GM21737 (cell line): ENCODE results near the gene CCM2.
"Not testable (repeated sequence)": the region's sequence is repeated elsewhere in the genome, so short reads cannot be mapped to it uniquely, and the experiment has no call there.

ENCODE experiments used
- ATAC-seq: cut with Tn5 transposase; IDR thresholded peaks from one replicate; pipeline ENCODE4 v1.9.1; 2021; ENCODE audit warnings: mild to moderate bottlenecking, moderate library complexity; ENCODE audit not compliant: unreplicated experiment

CCM2 gene

DNA sequence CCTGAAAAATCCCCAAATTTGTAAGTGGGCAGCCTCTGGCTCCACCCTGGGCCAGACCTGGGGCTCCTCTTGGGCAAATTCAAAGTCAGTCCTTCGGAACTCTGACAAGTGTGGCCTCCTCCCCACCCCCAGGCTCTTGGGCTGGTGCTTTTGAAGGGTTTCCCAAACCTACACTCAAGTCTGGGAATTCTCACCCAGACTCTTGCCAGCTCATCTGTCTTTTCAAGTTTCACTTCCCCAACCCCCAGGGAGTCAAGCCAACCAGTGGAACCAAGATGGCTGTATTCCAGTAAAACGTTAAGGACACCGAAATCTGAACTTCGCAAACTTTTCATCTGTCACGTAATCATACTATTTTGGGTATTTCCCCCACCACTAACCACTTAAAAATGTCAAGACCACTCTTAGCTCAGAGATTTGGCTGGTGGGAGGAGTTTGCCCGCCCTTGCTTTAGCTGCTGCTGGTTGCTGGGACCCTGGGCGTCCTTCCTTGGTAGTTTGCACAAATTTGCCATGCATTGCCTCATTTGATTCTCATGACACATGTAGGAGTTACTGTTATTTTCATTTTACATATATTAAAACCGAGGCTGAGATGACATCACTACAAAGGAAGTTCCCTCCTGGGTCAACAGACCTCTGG, 19.5 kb upstream of the CCM2 start:
- ATAC-seq: peak; percentile 47

DNA sequence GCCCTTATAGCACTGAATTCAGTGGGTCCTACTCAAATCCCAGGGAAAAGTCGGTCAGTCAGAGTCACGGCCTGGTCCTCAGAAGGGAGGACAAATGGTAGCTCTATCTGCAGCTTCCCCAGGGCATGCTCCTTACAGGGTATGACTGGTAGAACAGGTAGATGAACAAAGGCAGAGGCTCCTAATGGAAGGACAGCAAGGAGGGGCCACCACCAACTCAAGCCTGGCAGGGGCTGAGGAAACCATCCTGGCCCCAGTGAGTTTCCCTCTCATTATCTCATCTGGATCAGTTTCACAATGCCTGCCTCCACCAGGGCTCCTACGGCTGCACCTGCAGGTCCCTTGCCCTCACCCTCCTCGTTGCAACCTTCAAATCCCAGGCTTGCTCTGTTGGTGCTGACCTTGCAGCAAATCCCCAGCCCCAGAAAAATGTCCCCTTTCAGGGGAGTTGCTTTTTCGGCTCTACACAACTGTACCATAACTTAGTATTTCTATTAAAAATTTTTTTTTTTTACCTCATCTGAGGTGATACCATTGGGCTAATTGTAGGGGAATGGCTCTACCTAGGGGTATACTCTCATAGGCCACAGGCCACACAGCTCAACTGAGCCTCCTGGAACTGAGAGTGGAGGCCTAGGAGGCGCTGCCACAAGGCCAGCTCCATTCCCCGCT, 18.8 kb upstream of the CCM2 start:
- ATAC-seq: no peak

DNA sequence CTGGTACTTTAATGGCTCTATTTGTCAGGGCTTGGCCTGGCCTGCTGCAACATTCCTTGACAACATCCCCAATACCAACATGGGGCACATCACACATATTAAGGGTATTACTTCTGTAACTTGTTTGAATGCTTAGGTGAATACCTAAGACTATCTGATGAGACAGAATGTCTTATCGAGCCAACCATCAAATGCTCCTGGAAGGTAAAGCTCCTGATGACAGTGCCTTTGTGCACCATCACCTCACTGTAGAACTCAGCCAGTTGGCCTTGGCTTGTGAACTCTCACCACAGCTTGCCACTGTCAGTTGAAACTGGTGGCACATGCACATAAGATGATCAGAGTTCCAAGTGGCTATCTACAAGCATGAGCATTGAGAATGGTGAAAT, 17.5 kb upstream of the CCM2 start:
- no peak for ATAC-seq

DNA sequence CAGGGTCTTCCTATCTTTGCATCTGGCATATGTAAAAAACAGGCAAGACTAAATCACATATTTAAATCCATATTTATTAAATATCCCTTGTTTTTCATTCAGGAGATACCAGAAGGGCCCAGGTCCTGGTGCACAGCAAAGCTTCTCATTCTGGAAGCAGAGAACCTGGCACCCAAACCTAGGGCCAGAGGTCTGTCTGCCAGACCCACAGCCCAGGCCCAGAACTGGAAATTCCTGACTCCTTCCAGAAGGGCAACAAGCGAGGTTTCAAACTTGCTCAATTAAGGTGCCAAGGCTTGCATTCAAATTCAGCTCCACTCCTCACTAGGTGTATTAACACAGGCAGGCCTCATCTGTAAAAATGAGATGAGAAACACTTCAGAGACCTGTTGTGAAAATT, 17.0 kb upstream of the CCM2 start:
- no peak for ATAC-seq

DNA sequence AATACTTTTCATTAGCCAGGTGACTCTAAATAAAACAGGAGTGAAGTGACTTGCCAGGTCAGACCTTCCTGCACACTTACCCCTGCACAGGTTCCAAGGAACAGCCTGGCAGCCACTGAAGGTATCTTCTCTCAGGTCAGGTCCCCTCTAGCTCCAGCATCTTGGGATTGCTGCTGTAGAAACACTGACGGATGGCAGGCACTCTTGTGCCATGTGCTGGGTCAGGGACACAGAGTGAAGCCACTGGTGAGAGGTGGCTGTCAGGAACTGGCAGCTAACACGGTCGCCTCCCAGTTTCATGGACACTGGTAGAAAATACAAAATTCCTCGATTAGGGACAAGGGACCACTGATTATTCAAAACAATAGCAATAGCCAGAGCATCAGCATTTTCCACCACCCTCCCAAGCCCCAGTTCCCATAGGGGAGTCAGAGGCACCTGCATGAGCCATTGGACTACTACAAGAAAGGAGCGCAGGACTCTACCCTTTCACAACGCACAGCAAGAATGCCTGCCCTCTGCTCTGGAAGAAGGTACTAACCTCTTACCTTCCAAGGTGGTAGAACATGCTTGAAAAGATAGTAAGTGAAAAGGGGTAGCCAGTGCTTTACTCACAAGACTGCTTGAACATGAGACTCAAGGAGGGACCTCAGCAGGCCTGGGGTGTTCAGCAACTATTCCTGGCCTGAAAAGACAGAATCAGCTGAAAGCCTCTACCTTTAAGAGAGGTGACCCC, 16.1 kb upstream of the CCM2 start:
- no peak for ATAC-seq

DNA sequence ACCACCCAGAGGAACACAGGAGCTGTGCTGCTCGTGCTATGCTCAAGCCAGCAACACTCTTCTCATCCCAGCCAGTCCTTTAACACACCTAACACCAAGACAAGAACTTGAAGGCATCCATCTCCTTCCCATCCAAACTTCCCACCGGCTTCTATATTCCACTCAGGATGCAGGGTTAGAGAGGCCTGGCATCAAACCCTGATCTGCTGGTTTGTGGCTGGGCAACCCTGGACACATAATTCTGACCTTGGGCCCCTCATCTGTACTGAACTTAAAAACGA, 15.6 kb upstream of the CCM2 start:
- no peak for ATAC-seq

DNA sequence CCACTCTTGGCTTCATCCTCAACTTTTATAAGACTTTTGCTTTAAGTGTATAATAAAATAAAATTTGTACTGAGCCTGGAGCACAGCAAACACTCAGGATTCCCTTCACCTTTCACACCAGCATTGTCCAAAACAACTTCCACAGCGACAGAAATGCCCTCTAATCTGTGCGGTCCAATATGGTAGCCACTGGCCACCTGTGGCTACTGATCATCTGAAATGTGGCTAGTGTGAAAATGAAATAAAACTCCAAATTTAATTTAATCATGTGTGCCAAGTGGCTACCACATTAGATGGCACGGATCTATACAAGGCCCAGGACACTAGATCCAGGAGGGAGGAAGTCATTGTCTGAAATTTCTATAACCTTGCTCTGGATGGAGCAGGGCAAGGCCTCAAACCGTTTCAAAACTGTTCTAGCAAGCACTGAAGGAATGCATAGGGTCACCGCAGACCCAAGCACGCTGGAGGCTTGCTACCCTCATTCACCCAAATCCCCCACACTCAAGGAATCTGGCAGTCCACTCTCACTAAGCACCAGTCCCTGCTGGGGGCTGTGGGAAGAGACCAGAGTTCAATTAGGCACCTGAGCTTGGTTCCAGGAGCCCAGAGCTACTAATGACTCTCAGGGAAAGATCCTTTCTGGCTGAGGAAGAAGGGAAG, 14.8 kb upstream of the CCM2 start:
- ATAC-seq: no peak

DNA sequence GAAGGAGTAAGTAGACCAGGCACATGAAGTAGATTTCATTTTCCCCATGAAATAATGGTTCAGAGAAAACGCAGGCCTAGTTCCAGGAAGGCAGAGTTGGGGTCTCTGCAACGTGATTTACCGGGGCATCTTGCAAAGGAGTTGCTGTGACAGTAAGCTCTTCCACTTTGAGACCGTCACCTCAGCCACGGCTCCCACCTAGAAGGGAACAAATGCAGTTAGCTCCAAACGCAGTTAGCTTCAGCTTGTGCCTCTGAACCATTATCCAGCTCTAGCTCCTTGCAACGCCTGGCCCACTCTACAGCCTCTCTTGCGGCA, 14.1 kb upstream of the CCM2 start:
- ATAC-seq: no peak

DNA sequence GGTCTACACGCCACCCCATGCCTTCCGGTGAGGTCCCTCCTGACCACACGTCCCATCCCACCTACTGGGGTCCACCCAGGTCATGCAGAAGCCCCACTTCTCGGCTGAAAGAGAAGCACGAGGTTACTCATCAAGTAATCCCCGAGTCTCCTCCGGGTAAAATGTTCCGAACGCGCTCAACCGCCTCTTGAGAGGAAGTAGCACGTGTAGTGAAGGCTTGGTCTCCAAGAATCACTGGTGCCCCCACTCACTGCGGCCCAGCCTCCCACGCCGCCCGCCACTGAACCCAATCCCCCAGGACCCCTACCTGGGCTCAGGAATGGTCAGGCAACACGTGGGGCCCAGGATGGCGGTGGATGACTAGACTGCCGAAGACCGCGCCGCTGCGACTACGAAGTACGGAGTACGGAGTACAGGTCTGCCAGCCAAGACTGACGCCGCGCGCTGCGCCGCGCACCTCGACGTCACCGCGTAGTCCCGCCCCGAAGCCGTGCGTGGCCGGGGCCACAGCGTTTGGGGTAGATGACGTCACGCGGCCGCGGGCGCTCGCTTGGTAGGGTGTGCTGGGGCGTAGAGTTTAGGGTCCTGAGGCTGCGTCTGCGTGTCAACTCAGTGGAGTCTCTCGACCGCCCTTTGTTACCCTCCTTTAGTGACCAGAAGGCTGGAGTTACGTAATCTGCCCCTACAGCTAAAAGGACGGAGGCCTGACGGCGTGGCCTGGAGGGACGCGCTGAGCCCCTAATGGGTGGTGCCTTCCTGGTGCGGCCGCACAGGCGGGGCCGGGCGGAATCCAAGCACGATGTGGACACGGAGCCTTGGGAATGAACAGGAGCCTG, 13.6 kb upstream of the CCM2 start:
- peak; percentile 91 for ATAC-seq

DNA sequence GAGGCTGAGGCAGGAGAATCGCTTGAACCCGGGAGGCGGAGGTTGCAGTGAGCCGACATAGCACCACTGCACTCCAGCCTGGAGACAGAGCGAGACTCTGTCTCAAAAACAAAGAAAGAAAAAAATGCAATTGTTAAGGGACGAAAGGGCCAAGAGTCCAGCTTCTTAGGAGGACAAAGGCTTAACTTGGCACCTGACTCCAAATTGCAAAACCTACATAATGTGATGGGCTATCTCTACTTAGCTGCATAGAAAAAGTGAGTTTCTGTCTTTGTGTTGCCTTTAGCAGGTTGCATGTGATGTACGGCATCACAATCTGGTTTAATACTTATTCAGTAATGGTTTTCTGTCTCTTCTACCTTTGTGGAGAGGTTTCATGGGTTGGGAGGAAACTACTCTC, 12.5 kb upstream of the CCM2 start:
- ATAC-seq: no peak

DNA sequence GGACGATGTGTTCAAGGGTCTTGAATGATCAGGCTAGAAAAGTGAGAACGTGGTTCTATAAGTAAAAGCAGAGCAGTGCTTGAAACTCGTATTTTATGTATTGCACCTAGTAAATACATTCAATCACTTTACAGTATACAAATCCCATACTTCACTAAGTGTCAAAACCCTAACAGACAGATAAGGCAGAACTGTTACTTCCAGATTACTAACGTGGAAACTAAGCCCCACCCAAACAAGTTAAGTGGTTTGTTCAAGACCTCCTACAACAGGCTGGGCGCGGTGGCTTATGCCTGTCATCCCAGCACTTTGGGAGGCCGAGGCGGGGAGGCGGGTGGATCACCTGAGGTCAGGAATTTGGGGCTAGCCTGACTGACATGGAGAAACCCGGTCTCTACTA, 12.0 kb upstream of the CCM2 start:
- ATAC-seq: no peak

DNA sequence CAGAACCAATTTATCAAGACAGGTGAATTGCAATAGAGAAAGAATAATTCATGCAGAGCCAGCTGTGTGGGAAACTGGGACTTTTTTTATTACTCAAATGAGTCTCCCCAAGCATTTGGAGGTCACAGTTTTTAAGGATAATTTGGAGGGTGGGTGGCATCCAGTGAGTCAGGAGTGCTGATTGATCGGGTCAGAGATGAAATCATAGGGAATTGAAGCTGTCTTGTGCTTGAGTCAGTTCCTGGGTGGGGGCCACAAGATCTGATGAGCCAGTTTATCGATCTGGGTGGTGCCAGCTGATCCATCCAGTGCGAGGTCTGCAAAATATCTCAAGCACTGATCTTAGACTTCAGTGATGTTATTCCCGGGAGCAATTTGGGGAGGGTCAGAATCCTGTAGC, 11.3 kb upstream of the CCM2 start:
- no peak for ATAC-seq

DNA sequence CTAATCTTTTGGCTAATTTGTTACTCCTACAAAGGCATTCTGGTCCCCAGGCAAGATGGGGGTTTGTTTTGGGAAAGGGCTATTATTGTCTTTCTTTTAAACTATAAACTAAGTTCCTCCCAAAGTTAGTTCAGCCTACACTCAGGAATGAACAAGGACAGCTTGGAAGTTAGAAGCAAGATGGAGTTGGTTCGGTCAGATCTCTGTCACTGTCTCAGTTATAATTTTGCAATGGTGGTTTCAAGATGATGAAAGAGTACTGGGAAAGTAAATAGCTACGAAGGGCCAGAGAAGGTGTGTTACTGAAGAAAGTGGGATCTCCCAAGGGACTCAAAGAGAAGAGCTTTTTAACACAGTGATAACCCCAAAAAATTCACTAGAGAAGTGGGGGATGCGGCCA, 10.9 kb upstream of the CCM2 start:
- ATAC-seq: no peak

DNA sequence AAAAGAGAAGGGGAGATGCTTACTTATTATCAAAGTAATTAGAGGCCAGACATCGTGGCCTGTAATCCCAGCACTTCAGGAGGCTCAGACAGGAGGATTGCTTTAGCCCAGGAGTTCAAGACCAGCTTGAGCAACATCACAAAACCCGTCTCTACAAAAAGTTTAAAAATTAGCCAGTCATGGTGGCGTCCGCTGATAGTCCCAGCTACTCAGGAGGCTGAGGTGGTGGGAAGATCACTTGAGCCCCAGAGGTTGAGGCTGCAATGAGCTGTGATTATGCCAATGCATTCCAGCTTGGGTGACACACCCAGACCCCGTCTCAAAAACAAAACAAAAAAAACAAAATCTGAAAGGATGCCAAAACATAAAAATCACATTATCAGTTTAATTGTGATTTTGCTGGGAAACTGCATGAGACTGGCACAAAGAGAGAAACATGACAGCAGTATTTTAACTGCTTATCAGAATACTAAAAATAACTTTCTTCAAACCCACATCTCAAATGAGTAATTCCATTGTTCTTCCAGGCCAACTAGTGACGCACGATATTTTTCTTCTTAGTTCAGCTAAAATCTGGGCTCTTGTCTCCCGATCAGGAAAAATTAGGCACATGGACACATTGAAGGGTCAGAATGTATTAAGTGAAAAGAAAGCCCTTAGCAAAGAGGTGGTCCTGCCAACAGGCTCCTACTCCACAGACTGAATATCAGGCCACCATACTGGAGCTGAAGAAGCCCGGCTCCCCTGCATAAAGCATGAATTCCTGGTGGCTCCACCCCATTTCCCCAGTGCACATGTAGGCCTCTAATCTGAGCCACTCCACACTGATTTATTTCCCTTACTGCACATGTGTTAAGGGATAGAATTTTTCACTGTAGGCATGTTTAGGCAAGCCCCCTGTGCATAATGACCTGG, 9.6 kb upstream of the CCM2 start:
- no peak for ATAC-seq

DNA sequence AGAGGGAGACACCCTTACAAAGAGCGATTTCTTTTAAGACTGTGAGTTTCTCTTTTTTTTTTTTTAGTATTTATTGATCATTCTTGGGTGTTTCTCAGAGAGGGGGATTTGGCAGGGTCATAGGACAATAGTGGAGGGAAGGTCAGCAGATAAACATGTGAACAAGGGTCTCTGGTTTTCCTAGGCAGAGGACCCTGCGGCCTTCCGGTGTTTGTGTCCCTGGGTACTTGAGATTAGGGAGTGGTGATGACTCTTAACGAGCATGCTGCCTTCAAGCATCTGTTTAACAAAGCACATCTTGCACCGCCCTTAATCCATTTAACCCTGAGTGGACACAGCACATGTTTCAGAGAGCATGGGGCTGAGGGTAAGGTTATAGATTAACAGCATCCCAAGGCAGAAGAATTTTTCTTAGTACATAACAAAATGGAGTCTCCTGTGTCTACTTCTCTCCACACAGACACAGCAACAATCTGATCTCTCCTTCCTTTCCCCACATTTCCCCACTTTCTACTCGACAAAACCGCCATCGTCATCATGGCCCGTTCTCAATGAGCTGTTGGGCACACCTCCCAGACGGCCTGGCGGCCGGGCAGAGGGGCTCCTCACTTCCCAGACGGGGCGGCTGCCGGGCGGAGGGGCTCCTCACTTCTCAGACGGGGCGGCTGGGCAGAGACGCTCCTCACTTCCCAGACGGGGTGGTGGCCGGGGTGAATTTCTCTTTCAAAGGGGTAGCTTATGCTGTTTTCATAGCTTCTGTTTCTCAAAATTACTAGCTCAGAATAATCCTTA, 7.8 kb upstream of the CCM2 start:
- not testable (repeated sequence) for ATAC-seq

DNA sequence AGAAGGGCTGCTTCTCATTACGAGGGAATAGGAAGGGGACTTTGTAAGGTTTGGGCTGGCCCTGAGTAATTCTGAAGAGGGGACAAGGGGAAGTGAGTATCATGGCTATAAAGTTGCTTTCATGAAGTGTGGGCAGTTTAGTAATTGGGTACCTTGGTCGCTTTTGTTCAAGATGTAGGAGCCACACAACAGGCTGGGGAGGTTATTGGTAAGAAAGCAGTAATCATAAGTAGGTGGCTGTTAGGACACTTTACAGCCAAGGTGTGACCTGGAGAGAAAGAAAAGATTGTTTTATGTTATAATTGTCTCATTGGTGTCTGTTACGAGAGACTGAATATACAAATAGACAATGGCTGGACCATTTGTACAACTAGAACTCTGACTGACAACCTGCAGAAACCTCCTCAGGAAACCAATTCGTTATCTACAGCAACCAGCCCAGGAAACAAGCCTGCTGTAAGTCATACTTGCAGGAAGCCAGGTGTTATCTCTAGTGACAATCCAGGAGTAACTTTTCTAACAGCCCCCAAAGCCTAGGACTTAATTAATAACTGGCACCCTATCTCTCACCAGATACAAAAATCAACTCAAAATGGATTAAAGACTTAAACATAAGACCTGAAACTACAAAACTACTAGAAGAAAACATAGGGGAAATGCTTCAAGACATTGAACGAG, 5.0 kb upstream of the CCM2 start:
- no peak for ATAC-seq

DNA sequence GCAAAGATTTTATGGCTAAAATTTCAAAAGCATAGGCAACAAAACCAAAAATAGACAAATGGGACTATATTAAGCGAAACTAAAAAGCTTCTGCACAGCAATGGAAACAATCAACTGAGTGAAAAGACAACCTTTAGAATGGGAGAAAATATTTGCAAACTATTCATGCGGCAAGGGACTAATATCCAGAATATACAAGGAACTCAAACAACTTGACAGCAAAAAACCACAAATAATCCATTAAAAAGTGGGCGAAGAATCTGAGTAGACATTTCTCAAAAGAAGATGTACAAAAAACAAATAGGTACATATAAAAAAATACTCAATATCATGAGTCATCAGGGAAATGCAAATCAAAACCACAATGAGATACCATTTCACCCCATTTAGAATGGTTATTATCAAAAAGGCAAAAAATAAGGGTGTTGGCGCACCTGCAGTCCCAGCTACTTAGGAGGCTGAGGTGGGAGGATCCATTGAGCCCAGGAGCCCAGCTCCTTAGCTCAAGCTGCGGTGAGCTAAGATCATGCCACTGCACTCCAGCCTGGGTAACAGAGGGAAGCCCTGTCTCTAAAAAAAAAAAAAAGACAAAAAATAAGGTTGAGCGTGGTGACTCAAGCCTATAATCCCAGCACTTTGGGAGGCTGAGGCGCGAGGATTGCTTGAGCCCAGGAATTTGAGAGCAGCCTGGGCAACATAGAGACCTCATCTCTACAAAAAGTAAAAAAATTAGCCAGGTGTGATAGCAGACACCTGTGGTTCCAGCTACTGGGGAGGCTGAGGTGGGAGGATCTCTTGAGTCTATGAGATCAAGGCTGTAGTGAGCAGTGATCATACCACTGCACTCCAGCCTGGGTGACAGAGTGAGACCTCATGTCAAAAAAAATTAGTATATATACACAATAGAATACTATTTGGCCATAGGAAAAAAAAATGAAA, 4.2 kb upstream of the CCM2 start:
- no peak for ATAC-seq
